Smooth muscle cell (in vitro differentiated cells): ENCODE results near the gene FHIT. TPM values are rescaled to one million over a fixed set of nuclear protein-coding genes. Genes with fewer than 3 reads are reported as not detected.

Experiments used
- DNase-seq: peaks from one replicate; lab custom pipeline; 2025; ENCODE audit not compliant: unreplicated experiment; lab: John Stamatoyannopoulos, UW
- H2AFZ ChIP-seq: fragments of 200-600 bp; sonication (generic); 2 replicates; pipeline ENCODE4 v1.6.0; 2016; ENCODE audit warnings: antibody characterized with exemption, low read depth, mild to moderate bottlenecking
- H3F3A ChIP-seq: fragments of 200-600 bp; sonication (generic); 2 replicates; pipeline ENCODE4 v1.6.0; 2017; ENCODE audit warnings: antibody characterized with exemption, low read depth
- H3K27ac ChIP-seq: fragments of 200-600 bp; sonication (generic); 2 replicates; pipeline ENCODE4 v1.5.1; 2016; ENCODE audit warnings: low read depth, mild to moderate bottlenecking
- H3K27me3 ChIP-seq: fragments of 200-600 bp; sonication (generic); 2 replicates; pipeline ENCODE4 v1.6.1; 2016; ENCODE audit warnings: low read depth, mild to moderate bottlenecking
- H3K36me3 ChIP-seq: fragments of 200-600 bp; sonication (generic); 2 replicates; pipeline ENCODE4 v1.5.1; 2016; ENCODE audit warnings: low read depth
- H3K4me1 ChIP-seq: fragments of 200-600 bp; sonication (generic); 2 replicates; pipeline ENCODE4 v1.5.1; 2016; ENCODE audit warnings: low read depth
- H3K4me2 ChIP-seq: fragments of 200-600 bp; sonication (generic); 2 replicates; pipeline ENCODE4 v1.6.0; 2016; ENCODE audit warnings: mild to moderate bottlenecking
- H3K4me3 ChIP-seq: fragments of 200-600 bp; sonication (generic); 2 replicates; pipeline ENCODE4 v1.5.1; 2016; ENCODE audit warnings: mild to moderate bottlenecking
- H3K79me2 ChIP-seq: fragments of 200-600 bp; sonication (generic); 2 replicates; pipeline ENCODE4 v1.6.0; 2016; ENCODE audit warnings: low read depth, mild to moderate bottlenecking
- H3K9ac ChIP-seq: fragments of 200-600 bp; sonication (generic); 2 replicates; pipeline ENCODE4 v1.6.0; 2016; ENCODE audit warnings: low read depth
- H3K9me3 ChIP-seq: fragments of 200-600 bp; sonication (generic); replicated peaks from 2 replicates; pipeline ENCODE4 v1.5.1; 2016; ENCODE audit warnings: low read depth
- H4K20me1 ChIP-seq: fragments of 200-600 bp; sonication (generic); 2 replicates; pipeline ENCODE4 v1.6.0; 2016; ENCODE audit warnings: low read depth
- WGBS: methylation state at CpG from one replicate; pipeline ENCODE4 v1.1.7; 2016; ENCODE audit warnings: low lambda C conversion rate; 5-methylcytosine and 5-hydroxymethylcytosine counted together
- polyA plus RNA-seq: library from polyadenylated mRNA; unstranded; fragments of >200 nt; fragmentation: Nextera tagmentation; extraction: Ambion mirVana; gene quantifications from 2 replicates; pipeline ENCODE4 v1.2.1, GENCODE V29; 2016
- total RNA-seq: library from RNA; depleted of rRNA; stranded (reverse); fragments of >200 nt; gene quantifications from 2 replicates; pipeline ENCODE4 v1.2.3, GENCODE V29; 2014
- TF ChIP-seq, protein P1 (sequence below): fragments of 200-600 bp; sonication (generic); IDR thresholded peaks from 2 replicates; pipeline ENCODE4 v1.5.1; 2017; ENCODE audit warnings: borderline replicate concordance, mild to moderate bottlenecking, antibody characterized with exemption; ENCODE audit not compliant: insufficient read depth, poor library complexity, severe bottlenecking

The FHIT gene
- total and polyA plus RNA-seq, 2 experiments from 2014 or later, result 5.9 to 6.7 TPM

GRCh38 chr3:59970796-59971195 is 1280.5 kb downstream of the FHIT start:
- H3K4me3 ChIP-seq, result no peak overlapping the region
- H3K27me3 ChIP-seq, result no peaks in the 10 kb centered on the region
- no peaks in the 10 kb centered on the region for H3K9me3 ChIP-seq
- TF ChIP-seq, protein P1, sequence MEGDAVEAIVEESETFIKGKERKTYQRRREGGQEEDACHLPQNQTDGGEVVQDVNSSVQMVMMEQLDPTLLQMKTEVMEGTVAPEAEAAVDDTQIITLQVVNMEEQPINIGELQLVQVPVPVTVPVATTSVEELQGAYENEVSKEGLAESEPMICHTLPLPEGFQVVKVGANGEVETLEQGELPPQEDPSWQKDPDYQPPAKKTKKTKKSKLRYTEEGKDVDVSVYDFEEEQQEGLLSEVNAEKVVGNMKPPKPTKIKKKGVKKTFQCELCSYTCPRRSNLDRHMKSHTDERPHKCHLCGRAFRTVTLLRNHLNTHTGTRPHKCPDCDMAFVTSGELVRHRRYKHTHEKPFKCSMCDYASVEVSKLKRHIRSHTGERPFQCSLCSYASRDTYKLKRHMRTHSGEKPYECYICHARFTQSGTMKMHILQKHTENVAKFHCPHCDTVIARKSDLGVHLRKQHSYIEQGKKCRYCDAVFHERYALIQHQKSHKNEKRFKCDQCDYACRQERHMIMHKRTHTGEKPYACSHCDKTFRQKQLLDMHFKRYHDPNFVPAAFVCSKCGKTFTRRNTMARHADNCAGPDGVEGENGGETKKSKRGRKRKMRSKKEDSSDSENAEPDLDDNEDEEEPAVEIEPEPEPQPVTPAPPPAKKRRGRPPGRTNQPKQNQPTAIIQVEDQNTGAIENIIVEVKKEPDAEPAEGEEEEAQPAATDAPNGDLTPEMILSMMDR, result no peak
- H3K4me1 ChIP-seq, result no peaks in the 10 kb centered on the region
- WGBS, result 96% methylated on average over 4 of the region's 4 CpGs
- H2AFZ ChIP-seq, result no peak overlapping the region
- DNase-seq, result no peak
- no peaks in the 10 kb centered on the region for H3K36me3 ChIP-seq
- no peak overlapping the region for H3K27ac ChIP-seq
- no peak overlapping the region for H3K9ac ChIP-seq
- H3F3A ChIP-seq, result no peaks in the 10 kb centered on the region
- no peak overlapping the region for H3K4me2 ChIP-seq
- no peaks in the 10 kb centered on the region for H4K20me1 ChIP-seq
- H3K79me2 ChIP-seq, result no peaks in the 10 kb centered on the region

DNA sequence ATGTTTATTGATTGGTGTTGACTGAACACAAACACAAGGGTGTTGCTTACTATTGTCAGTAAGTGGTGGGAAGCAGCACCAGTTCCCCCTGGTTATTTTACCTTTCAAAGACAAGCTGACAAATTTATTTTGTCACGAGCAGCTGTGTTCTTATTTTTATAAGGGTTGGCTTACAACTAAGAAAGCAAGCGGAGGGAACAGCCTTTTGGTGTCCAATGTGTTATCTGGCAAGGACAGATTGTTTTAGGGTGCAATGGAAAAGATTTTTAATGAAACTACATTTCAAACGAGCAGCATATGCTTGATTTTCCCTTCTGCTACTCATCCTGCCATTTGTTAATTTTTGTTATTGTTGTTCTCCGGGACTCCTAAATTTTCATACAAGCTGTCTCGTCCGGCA is 1280.9 kb downstream of the FHIT start:
- H3K79me2 ChIP-seq, result no peaks in the 10 kb centered on the region
- H3K9me3 ChIP-seq, result no peaks in the 10 kb centered on the region
- H3K4me3 ChIP-seq, result no peak overlapping the region
- WGBS, result 91% methylated on average over 6 of the region's 6 CpGs
- H3K27ac ChIP-seq, result no peak overlapping the region
- no peak for DNase-seq
- no peaks in the 10 kb centered on the region for H3F3A ChIP-seq
- H2AFZ ChIP-seq, result no peak overlapping the region
- no peaks in the 10 kb centered on the region for H4K20me1 ChIP-seq
- H3K4me1 ChIP-seq, result no peaks in the 10 kb centered on the region
- H3K27me3 ChIP-seq, result no peaks in the 10 kb centered on the region
- no peak overlapping the region for H3K9ac ChIP-seq
- TF ChIP-seq, protein P1, result no peak
- no peak overlapping the region for H3K4me2 ChIP-seq
- H3K36me3 ChIP-seq, result no peaks in the 10 kb centered on the region

- no peaks in the 10 kb centered on the region for H3K4me1 ChIP-seq
- H3K4me3 ChIP-seq, result no peak overlapping the region
- H4K20me1 ChIP-seq, result no peaks in the 10 kb centered on the region
- no peaks in the 10 kb centered on the region for H3K79me2 ChIP-seq
- H3K27me3 ChIP-seq, result no peaks in the 10 kb centered on the region
- no peaks in the 10 kb centered on the region for H3K9me3 ChIP-seq
- H3K4me2 ChIP-seq, result no peak overlapping the region
- TF ChIP-seq, protein P1, result no peak
- H3F3A ChIP-seq, result no peaks in the 10 kb centered on the region
- H3K36me3 ChIP-seq, result no peaks in the 10 kb centered on the region
- no peak overlapping the region for H3K27ac ChIP-seq
- no peak for DNase-seq
- 81% methylated on average over 5 of the region's 5 CpGs for WGBS
- no peak overlapping the region for H2AFZ ChIP-seq
- no peak overlapping the region for H3K9ac ChIP-seq
Measured at GRCh38 chr3:59968513-59969045, 1282.7 kb downstream of the FHIT start.

GRCh38 chr3:59963676-59964075 is 1287.6 kb downstream of the FHIT start:
- no peak overlapping the region for H3K27ac ChIP-seq
- DNase-seq, result no peak
- TF ChIP-seq, protein P1, result no peak
- no peaks in the 10 kb centered on the region for H3F3A ChIP-seq
- no peak overlapping the region for H3K4me2 ChIP-seq
- no peaks in the 10 kb centered on the region for H3K79me2 ChIP-seq
- 52% methylated on average over 4 of the region's 4 CpGs for WGBS
- H3K27me3 ChIP-seq, result no peaks in the 10 kb centered on the region
- no peaks in the 10 kb centered on the region for H4K20me1 ChIP-seq
- no peak overlapping the region for H3K9ac ChIP-seq
- H3K4me1 ChIP-seq, result no peaks in the 10 kb centered on the region
- H3K9me3 ChIP-seq, result no peaks in the 10 kb centered on the region
- H2AFZ ChIP-seq, result no peak overlapping the region
- no peak overlapping the region for H3K4me3 ChIP-seq
- H3K36me3 ChIP-seq, result no peaks in the 10 kb centered on the region
